RWPE1 (cell line): ENCODE measurements around the gene ANKRD40CL.

Source experiments
- CTCF ChIA-PET: fragments of 350-600 bp; sonication (Branson Sonifier 250); formaldehyde crosslinking; extraction: SDS; loops from one replicate; lab custom pipeline; 2021; lab: Yijun Ruan, JAX
- POLR2A ChIA-PET: fragments of 400-600 bp; formaldehyde crosslinking; extraction: SDS; loops from one replicate; lab custom pipeline; 2020; ENCODE audit warnings: antibody characterized with exemption; ENCODE audit not compliant: low non-redundant PET; lab: Yijun Ruan, JAX
- DNase-seq: peaks from one replicate; pipeline ENCODE4 v3.0.0; 2012; ENCODE audit warnings: low spot score
- H3K27ac ChIP-seq: fragments of 450-650 bp; 2 replicates; pipeline ENCODE4 v1.5.1; 2017
- TF ChIP-seq, protein P1 (sequence below): fragments of 450-650 bp; conservative IDR thresholded peaks from 2 replicates; pipeline ENCODE4 v1.5.1; 2017; ENCODE audit warnings: low read depth, mild to moderate bottlenecking

Gene ANKRD40CL

DNA sequence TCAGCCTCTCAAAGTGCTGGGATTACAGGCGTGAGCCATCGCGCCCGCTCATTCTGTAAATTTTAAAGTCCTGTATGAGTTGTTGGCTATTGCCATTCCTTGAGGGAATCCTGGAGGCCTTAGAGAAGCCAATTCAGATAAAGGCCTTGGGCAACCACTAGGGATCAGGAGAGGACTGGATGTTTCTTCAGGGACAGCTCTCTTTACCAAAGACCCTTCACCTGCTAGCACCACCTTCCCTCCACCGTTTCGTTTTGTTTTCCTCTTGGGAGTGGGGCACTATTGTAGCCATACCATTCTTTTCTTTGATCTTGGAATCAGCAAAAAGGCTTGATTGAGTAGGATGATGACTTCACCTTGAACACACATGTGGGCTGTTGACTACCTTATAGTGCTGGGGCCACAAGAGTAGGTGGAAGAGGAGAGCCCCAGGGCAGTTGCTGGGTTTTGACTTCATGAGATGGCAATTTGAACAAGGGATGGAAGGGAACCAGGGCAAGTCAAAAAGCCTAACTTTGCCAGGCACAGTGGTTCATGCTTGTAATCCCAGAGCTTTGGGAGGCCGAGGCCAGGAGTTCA is 7.0 kb upstream of the ANKRD40CL start:
- POLR2A ChIA-PET: no interaction called here
- CTCF ChIA-PET: no interaction called here
- DNase-seq: no peak
- H3K27ac ChIP-seq: no peak overlapping the region
- TF ChIP-seq, protein P1, sequence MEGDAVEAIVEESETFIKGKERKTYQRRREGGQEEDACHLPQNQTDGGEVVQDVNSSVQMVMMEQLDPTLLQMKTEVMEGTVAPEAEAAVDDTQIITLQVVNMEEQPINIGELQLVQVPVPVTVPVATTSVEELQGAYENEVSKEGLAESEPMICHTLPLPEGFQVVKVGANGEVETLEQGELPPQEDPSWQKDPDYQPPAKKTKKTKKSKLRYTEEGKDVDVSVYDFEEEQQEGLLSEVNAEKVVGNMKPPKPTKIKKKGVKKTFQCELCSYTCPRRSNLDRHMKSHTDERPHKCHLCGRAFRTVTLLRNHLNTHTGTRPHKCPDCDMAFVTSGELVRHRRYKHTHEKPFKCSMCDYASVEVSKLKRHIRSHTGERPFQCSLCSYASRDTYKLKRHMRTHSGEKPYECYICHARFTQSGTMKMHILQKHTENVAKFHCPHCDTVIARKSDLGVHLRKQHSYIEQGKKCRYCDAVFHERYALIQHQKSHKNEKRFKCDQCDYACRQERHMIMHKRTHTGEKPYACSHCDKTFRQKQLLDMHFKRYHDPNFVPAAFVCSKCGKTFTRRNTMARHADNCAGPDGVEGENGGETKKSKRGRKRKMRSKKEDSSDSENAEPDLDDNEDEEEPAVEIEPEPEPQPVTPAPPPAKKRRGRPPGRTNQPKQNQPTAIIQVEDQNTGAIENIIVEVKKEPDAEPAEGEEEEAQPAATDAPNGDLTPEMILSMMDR: no peak

DNA sequence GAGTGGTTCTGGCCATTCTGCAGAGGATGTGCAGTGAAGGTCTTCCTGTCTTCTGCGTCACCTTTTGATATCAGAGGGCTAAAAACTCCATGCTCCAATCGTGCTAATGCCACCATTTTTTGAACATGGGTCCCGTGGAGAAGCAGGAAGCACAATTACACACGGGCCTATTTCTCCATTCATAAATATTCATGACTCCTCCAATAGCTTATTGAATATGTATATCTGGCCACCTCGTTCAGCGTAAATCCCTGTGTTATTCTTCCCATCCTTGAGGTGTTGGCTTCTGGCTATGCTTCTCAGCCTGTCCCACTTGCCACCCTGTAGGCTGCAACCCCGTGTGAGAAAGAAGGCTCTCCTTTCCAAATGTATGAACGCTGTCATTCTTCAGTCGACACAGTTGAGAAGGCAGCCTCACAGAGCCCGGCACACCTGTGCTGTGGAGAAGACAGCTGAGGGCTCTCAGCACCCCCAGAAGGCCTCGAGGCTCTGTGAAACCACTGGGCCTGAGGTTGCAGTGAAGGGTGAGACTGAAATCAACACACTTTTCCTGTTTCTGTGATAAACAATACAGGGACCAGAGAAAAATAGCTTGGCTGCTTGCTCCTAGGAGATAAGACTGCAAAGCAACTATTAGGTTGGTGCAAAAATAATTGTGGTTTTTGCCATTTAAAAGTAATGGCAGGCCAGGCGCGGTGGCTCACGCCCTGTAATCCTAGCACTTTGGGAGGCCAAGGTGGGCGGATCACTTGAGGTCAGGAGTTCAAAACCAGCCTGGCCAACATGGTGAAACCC is 4.9 kb upstream of the ANKRD40CL start:
- no peak overlapping the region for H3K27ac ChIP-seq
- ChIA-PET CTCF (no interaction called here), POLR2A (no interaction called here)
- TF ChIP-seq, protein P1: no peak
- DNase-seq: no peak

GRCh38 chr17:50770346-50770745 is 3.0 kb upstream of the ANKRD40CL start:
- ChIA-PET CTCF (no interaction called here), POLR2A (no interaction called here)
- no peak overlapping the region for H3K27ac ChIP-seq
- DNase-seq: no peak
- TF ChIP-seq, protein P1: no peak

DNA sequence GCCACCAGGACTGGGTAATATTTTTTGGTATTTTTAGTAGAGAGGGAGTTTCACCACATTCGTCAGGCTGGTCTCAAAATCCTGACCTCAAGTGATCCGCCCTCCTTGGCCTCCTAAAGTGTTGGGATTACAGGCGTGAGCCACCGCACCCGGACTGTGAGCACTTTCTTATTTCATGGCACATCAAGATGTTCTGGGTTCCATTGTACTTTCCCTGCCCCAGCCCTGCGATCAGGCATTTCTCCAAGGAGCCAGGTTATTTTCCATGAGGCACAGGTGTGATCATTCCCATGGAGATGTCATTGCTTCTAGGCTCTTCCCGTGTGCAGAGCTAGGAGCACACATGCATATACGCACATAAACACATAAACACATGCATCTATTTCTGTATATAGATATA is 2.6 kb upstream of the ANKRD40CL start:
- TF ChIP-seq, protein P1: no peak
- ChIA-PET POLR2A (no interaction called here), CTCF (interaction anchor here (0.6 kb wide), 1 partner anchor 794 kb away, joined by 3 read pairs; no protein-coding TSS in a partner anchor)

DNA sequence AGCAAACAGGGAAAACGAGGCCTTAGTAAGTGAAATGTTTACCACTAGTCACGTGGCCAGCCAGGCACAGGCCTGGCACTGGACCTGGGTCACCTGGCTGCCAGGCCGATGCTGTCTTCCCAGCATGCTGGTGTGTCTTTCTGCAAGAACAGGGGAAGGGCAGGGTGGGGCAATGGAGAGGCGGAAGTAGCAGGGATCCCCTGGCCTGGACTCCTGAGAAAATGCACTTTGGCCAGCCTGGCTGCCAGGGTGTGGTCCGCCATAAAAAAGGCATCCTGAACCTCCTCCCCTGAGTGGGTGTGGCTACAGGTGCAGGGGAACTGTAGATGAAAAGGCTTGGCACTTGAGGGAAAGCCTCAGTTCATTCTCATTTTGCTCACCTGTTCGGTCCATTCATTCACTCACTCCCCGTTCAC is 1.0 kb upstream of the ANKRD40CL start:
- peak overlapping the region; percentile 69 for H3K27ac ChIP-seq
- POLR2A ChIA-PET: no interaction called here
- TF ChIP-seq, protein P1: no peak
- peak; percentile 65 for DNase-seq
- CTCF ChIA-PET: interaction anchor here (0.7 kb wide), 1 partner anchor 170 kb away, joined by 3 read pairs; no protein-coding TSS in a partner anchor

More for the DNA sequence above, 2.6 kb upstream of the ANKRD40CL start:
- H3K27ac ChIP-seq: no peak overlapping the region
- no peak for DNase-seq

GRCh38 chr17:50767030-50767429 is 288 bp downstream of the ANKRD40CL start:
- DNase-seq: no peak
- TF ChIP-seq, protein P1: no peak
- POLR2A ChIA-PET: no interaction called here
- H3K27ac ChIP-seq: peak overlapping the region; percentile 69
- CTCF ChIA-PET: no interaction called here
